Adrenal gland (tissue), 5 donors: ENCODE measurements around the gene TSPAN18.
A peak's percentile ranks its signal among the peaks of the same experiment; 100 is the strongest.

Experiments used
- POLR2A ChIP-seq, 2 donors: fragments of 450-650 bp; IDR thresholded peaks; one replicate each; pipeline ENCODE4 v1.6.1; 2017; ENCODE audit warnings: antibody characterized with exemption in 2 of 2, mild to moderate bottlenecking in 2 of 2, moderate library complexity in 1 of 2
- TF ChIP-seq, protein P1 (sequence below), 6 experiments: fragments of 450-650 bp in 4 of 6; fragments of 200-600 bp in 2 of 6; sonication (generic) in 1 of 6; IDR thresholded peaks; 1 replicate in 5 of 6; 2 replicates in 1 of 6; pipeline versions ENCODE4 v1.5.1 to v1.8.0; 2016 to 2021; ENCODE audit warnings: antibody characterized with exemption in 6 of 6, mild to moderate bottlenecking in 2 of 6, moderate library complexity in 1 of 6
- donor health status: DM: no; HTN: no; CAD: no.

DNA sequence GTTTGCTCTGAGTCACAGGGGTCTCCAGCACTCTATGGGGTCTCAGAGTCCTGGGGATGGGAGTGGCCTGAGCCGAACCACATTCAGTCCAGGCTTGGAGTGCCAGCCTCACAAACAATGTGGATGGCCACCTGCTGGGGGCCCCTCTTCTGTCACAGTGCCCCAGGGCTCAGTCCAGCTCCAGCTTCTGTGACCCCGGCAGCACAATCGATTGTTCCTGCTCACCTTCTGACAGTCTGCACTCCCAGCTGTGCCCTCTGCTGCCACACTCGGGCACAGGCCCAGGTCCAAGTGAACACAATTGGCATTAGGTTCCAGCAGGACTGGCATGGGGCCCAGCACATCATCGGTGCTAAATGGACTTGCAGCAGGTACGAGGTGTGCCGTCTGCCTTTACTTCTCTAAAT, 139.1 kb downstream of the TSPAN18 start:
- no peak for TF ChIP-seq POLR2A (IDR thresholded peaks at IDR 0.05)
- TF ChIP-seq, protein P1, sequence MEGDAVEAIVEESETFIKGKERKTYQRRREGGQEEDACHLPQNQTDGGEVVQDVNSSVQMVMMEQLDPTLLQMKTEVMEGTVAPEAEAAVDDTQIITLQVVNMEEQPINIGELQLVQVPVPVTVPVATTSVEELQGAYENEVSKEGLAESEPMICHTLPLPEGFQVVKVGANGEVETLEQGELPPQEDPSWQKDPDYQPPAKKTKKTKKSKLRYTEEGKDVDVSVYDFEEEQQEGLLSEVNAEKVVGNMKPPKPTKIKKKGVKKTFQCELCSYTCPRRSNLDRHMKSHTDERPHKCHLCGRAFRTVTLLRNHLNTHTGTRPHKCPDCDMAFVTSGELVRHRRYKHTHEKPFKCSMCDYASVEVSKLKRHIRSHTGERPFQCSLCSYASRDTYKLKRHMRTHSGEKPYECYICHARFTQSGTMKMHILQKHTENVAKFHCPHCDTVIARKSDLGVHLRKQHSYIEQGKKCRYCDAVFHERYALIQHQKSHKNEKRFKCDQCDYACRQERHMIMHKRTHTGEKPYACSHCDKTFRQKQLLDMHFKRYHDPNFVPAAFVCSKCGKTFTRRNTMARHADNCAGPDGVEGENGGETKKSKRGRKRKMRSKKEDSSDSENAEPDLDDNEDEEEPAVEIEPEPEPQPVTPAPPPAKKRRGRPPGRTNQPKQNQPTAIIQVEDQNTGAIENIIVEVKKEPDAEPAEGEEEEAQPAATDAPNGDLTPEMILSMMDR (IDR thresholded peaks at IDR 0.05): peak in 3 of 6 experiments; percentile 10 to 35 (median 13)
